ENCODE measurements around the gene DRAXIN. TPM values are rescaled to one million over a fixed set of nuclear protein-coding genes. Genes with fewer than 3 reads are reported as not detected.

DRAXIN gene
- total RNA-seq, 1 experiment from 2014 or later, result 5.5 TPM

DNA sequence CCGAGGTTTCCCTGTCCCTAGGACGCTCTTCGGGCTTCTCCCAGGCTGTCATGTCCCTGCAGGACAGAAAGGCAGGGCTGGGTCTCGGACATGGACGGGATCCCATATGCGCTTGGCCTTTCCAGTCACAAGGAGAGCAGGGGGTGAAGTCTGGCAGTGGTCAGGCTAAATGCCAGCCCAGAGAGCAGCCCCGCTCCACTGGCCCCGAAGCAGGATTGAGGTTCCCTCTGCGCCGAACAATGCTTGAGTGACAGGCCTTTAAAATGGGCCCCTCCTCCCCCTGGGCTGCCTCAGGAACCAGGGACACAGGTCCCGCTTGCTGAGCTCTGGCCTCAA is 12.7 kb downstream of the DRAXIN start:
- DNase-seq (ENCODE audit: low spot score), result no peak
- no TSS peak for BruUV-seq (replicated peaks)

DNA sequence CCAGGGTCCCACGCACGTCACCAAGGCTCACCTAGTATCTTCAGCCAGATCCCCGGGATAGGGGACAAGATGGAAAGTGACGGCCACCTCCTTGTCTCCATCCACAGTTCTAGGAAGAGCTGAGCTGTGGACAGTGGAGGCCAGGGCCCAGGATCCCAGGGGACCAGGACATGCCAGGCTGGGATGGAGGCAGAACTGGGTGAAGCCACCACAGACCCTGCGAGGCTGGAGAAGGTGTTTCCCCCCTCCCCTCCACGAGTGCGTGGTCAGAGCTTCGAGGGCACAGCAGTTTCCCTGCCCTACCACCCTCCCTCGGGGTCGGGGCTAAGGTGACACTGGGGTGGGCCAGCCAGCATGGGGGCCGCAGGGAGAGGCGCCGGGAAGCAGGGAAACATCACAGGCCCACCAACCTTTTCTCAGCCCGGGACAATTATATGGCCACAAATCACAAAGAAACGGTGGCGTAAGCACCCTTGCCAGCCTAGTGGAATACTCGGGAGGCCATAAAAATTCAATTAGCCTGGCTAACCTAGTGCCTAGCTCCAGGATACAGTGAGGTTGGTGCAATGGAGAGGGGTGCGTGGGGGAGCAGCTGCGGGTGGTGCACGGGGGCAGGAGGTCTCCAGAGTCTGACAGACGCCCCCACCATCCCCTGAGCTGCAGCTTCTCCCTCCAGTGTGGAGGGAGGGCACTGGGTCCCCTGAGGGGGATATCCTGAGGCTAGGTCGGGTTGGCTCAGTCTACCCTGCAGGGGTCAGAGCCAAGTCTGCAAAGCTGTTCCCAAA is 13.4 kb downstream of the DRAXIN start:
- ChIA-PET CTCF (no interaction called here), POLR2A (ENCODE audit: low non-redundant PET) (no interaction called here)
- BruUV-seq (replicated peaks), result no TSS peak
- intact Hi-C loops (cut with micrococcal nuclease; ENCODE audit: unreplicated experiment), result no loop called here
- H3K36me3 ChIP-seq (ENCODE audit: insufficient read depth, low read length, poor library complexity, severe bottlenecking), result no peaks in the 10 kb centered on the region
- H3K27ac ChIP-seq (ENCODE audit: low read depth, low read length, poor library complexity, severe bottlenecking), result no peak overlapping the region
- no peak for DNase-seq (ENCODE audit: low spot score)
- no peaks in the 10 kb centered on the region for H3K9me3 ChIP-seq (ENCODE audit: low read depth, low read length, poor library complexity, severe bottlenecking)
- TF ChIP-seq, protein P1, sequence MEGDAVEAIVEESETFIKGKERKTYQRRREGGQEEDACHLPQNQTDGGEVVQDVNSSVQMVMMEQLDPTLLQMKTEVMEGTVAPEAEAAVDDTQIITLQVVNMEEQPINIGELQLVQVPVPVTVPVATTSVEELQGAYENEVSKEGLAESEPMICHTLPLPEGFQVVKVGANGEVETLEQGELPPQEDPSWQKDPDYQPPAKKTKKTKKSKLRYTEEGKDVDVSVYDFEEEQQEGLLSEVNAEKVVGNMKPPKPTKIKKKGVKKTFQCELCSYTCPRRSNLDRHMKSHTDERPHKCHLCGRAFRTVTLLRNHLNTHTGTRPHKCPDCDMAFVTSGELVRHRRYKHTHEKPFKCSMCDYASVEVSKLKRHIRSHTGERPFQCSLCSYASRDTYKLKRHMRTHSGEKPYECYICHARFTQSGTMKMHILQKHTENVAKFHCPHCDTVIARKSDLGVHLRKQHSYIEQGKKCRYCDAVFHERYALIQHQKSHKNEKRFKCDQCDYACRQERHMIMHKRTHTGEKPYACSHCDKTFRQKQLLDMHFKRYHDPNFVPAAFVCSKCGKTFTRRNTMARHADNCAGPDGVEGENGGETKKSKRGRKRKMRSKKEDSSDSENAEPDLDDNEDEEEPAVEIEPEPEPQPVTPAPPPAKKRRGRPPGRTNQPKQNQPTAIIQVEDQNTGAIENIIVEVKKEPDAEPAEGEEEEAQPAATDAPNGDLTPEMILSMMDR (conservative IDR thresholded peaks at IDR 0.05; ENCODE audit: low read depth, low read length), result no peak
- no peak for TF ChIP-seq EZH2 (IDR thresholded peaks at IDR 0.05; ENCODE audit: borderline replicate concordance, low read depth, low read length, poor library complexity, severe bottlenecking)
- no peak overlapping the region for H3K4me3 ChIP-seq (ENCODE audit: low read depth, low read length, poor library complexity, severe bottlenecking)
- H3K27me3 ChIP-seq (replicated peaks; ENCODE audit: insufficient read depth, low read depth, low read length, poor library complexity), result no peaks in the 10 kb centered on the region
- H3K4me1 ChIP-seq (ENCODE audit: insufficient read depth, low read length, poor library complexity, severe bottlenecking), result peaks cover 61% of the 10 kb centered on the region

More for the DNA sequence above, 12.7 kb downstream of the DRAXIN start:
- Histone ChIP-seq H3K27me3 (replicated peaks; ENCODE audit: insufficient read depth, low read depth, low read length, poor library complexity) (no peaks in the 10 kb centered on the region), H3K4me1 (ENCODE audit: insufficient read depth, low read length, poor library complexity, severe bottlenecking) (peaks cover 61% of the 10 kb centered on the region), H3K27ac (ENCODE audit: low read depth, low read length, poor library complexity, severe bottlenecking) (no peak overlapping the region), H3K9me3 (ENCODE audit: low read depth, low read length, poor library complexity, severe bottlenecking) (no peaks in the 10 kb centered on the region), H3K36me3 (ENCODE audit: insufficient read depth, low read length, poor library complexity, severe bottlenecking) (no peaks in the 10 kb centered on the region), H3K4me3 (ENCODE audit: low read depth, low read length, poor library complexity, severe bottlenecking) (no peak overlapping the region)
- ChIA-PET POLR2A (ENCODE audit: low non-redundant PET) (no interaction called here), CTCF (no interaction called here)
- intact Hi-C loops (cut with micrococcal nuclease; ENCODE audit: unreplicated experiment), result no loop called here
- TF ChIP-seq EZH2 (IDR thresholded peaks at IDR 0.05; ENCODE audit: borderline replicate concordance, low read depth, low read length, poor library complexity, severe bottlenecking), result no peak
- TF ChIP-seq, protein P1 (conservative IDR thresholded peaks at IDR 0.05; ENCODE audit: low read depth, low read length), result no peak

DNA sequence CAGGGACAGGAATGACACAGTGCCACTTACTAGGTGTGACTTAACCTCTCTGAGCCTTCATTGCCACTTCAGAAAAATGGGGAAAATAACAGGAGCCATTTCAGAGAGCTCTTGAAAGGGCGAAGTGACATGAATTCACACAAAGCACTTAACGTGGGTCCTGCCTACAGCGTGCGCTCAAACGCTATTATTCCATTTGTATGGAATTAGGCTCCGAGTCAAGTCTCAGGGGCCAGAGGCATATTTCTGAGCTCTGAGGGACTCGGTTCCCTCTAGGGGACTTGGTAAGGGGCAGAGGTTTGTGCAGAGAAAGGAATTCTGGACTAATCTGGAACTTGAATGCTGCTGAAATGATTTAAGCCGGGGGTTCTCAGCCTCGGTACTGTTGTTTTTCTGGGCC is 14.1 kb downstream of the DRAXIN start:
- BruUV-seq (replicated peaks), result no TSS peak
- Histone ChIP-seq H3K27me3 (replicated peaks; ENCODE audit: insufficient read depth, low read depth, low read length, poor library complexity) (no peaks in the 10 kb centered on the region), H3K4me3 (ENCODE audit: low read depth, low read length, poor library complexity, severe bottlenecking) (no peak overlapping the region), H3K36me3 (ENCODE audit: insufficient read depth, low read length, poor library complexity, severe bottlenecking) (no peaks in the 10 kb centered on the region), H3K27ac (ENCODE audit: low read depth, low read length, poor library complexity, severe bottlenecking) (no peak overlapping the region), H3K4me1 (ENCODE audit: insufficient read depth, low read length, poor library complexity, severe bottlenecking) (peaks cover 56% of the 10 kb centered on the region), H3K9me3 (ENCODE audit: low read depth, low read length, poor library complexity, severe bottlenecking) (no peaks in the 10 kb centered on the region)
- ChIA-PET POLR2A (ENCODE audit: low non-redundant PET) (no interaction called here), CTCF (no interaction called here)
- DNase-seq (ENCODE audit: low spot score), result no peak
- TF ChIP-seq, protein P1 (conservative IDR thresholded peaks at IDR 0.05; ENCODE audit: low read depth, low read length), result no peak
- intact Hi-C loops (cut with micrococcal nuclease; ENCODE audit: unreplicated experiment), result no loop called here
